Endothelial cell of umbilical vein (primary cell): Measurements from ENCODE around the gene LTBP1. TPM values are rescaled to one million over a fixed set of nuclear protein-coding genes. Genes with fewer than 3 reads are reported as not detected.

ENCODE experiments used
- BruUV-seq: library from RNA; stranded (reverse); fragments of 400-500 nt; replicated peaks from 2 replicates; lab custom pipeline; 2021; lab: Mats Ljungman, UMichigan
- CTCF ChIA-PET: fragments of 300-600, 350-600 bp; sonication (Branson Sonifier 250); formaldehyde crosslinking; loops from one replicate; lab custom pipeline; 2021; ENCODE audit warnings: antibody characterized with exemption, inconsistent platforms; lab: Charles Lee
- POLR2A ChIA-PET: fragments of 300-600, 350-600 bp; sonication (Branson Sonifier 250); formaldehyde crosslinking; loops from one replicate; lab custom pipeline; 2021; ENCODE audit warnings: antibody characterized with exemption, inconsistent platforms; lab: Charles Lee
- DNase-seq: peaks from one replicate; pipeline ENCODE4 v3.0.0-alpha.2; 2011; ENCODE audit warnings: low read depth, low spot score
- FAIRE-seq: peaks from 2 replicates; lab custom pipeline; 2011; peaks lifted over from hg19 to GRCh38; lab: Jason Lieb, UNC
- H2AFZ ChIP-seq: 2 replicates; pipeline ENCODE4 v1.6.0; 2012; ENCODE audit warnings: low read depth, low read length, control low read depth, inconsistent platforms
- H3K27ac ChIP-seq: 2 replicates; pipeline ENCODE4 v1.5.1; 2011; ENCODE audit warnings: low read depth, mild to moderate bottlenecking, control low read depth, low read length, moderate library complexity; ENCODE audit not compliant: insufficient read depth
- H3K27me3 ChIP-seq, 2 experiments: 2 replicates each; pipeline versions ENCODE4 v1.6.0 to v1.6.1; 2011; ENCODE audit warnings: low read length in 2 of 2, mixed read lengths in 1 of 2; ENCODE audit not compliant: control insufficient read depth in 2 of 2, insufficient read depth in 2 of 2
- H3K36me3 ChIP-seq, 2 experiments: 2 replicates in 1 of 2; 3 replicates in 1 of 2; pipeline ENCODE4 v1.5.1; 2011; ENCODE audit warnings: low read length in 2 of 2, mild to moderate bottlenecking in 1 of 2, moderate library complexity in 1 of 2; ENCODE audit not compliant: control insufficient read depth in 2 of 2, insufficient read depth in 2 of 2; ENCODE audit errors: extremely low read depth in 1 of 2
- H3K4me1 ChIP-seq: 3 replicates; pipeline ENCODE4 v1.5.1; 2011; ENCODE audit warnings: mild to moderate bottlenecking, low read length; ENCODE audit not compliant: control insufficient read depth, insufficient read depth; ENCODE audit errors: extremely low read depth
- H3K4me2 ChIP-seq: 2 replicates; pipeline ENCODE4 v1.6.1; 2011; ENCODE audit warnings: low read length, control low read depth, mixed read lengths; ENCODE audit not compliant: insufficient read depth
- H3K4me3 ChIP-seq, 3 experiments: fragments of 200-600 bp in 1 of 3; sonication (generic), shearing (Covaris generic) in 1 of 3; replicated peaks in 1 of 3; 2 replicates each; pipeline ENCODE4 v1.5.1; 2011 to 2016; ENCODE audit warnings: control low read depth in 3 of 3, low read length in 3 of 3, mild to moderate bottlenecking in 2 of 3, inconsistent platforms in 1 of 3, low read depth in 1 of 3, moderate library complexity in 1 of 3; ENCODE audit not compliant: insufficient read depth in 1 of 3
- H3K79me2 ChIP-seq: 2 replicates; pipeline ENCODE4 v1.6.0; 2012; ENCODE audit warnings: low read length, inconsistent platforms; ENCODE audit not compliant: control insufficient read depth, insufficient read depth
- H3K9ac ChIP-seq: replicated peaks from 2 replicates; pipeline ENCODE3; 2011; ENCODE audit warnings: low read length, control low read depth; ENCODE audit not compliant: insufficient read depth; ENCODE audit errors: extremely low read depth
- H3K9me1 ChIP-seq: replicated peaks from 3 replicates; pipeline ENCODE4 v1.6.0; 2011; ENCODE audit warnings: mild to moderate bottlenecking, low read length; ENCODE audit not compliant: control insufficient read depth, insufficient read depth; ENCODE audit errors: extremely low read depth
- H3K9me3 ChIP-seq: replicated peaks from 2 replicates; pipeline ENCODE4 v1.5.1; 2012; ENCODE audit warnings: low read length, inconsistent platforms; ENCODE audit not compliant: control insufficient read depth, insufficient read depth
- H4K20me1 ChIP-seq: replicated peaks from 2 replicates; pipeline ENCODE3; 2011; ENCODE audit warnings: mild to moderate bottlenecking, low read length; ENCODE audit not compliant: control insufficient read depth, insufficient read depth; ENCODE audit errors: extremely low read depth
- CTCF ChIP-seq, 2 donors: IDR thresholded peaks; 1 replicate in 1 of 2; 2 replicates in 1 of 2; pipeline ENCODE4 v1.5.1; 2011; ENCODE audit warnings: low read length in 2 of 2, mild to moderate bottlenecking in 2 of 2, moderate library complexity in 2 of 2, control low read depth in 1 of 2, inconsistent platforms in 1 of 2, low read depth in 1 of 2; ENCODE audit not compliant: insufficient read depth in 1 of 2; ENCODE audit errors: extremely low read depth in 1 of 2
- EZH2 ChIP-seq: IDR thresholded peaks from 2 replicates; pipeline ENCODE4 v1.6.1; 2012; ENCODE audit warnings: borderline replicate concordance, low read depth, mild to moderate bottlenecking, moderate library complexity, low read length, inconsistent platforms; ENCODE audit not compliant: severe bottlenecking
- FOS ChIP-seq: IDR thresholded peaks from 2 replicates; pipeline ENCODE4 v1.6.1; 2011; ENCODE audit warnings: mild to moderate bottlenecking, low read length, moderate library complexity, borderline replicate concordance; ENCODE audit not compliant: insufficient read depth
- GATA2 ChIP-seq: IDR thresholded peaks from 2 replicates; pipeline ENCODE4 v1.7.0; 2011; ENCODE audit warnings: low read depth, mild to moderate bottlenecking, moderate library complexity, mixed read lengths, low read length; ENCODE audit not compliant: insufficient read length, insufficient read depth
- JUN ChIP-seq: IDR thresholded peaks from 2 replicates; pipeline ENCODE4 v1.6.1; 2011; ENCODE audit warnings: borderline replicate concordance, low read depth; ENCODE audit not compliant: insufficient read length, insufficient read depth
- MAX ChIP-seq: IDR thresholded peaks from 2 replicates; pipeline ENCODE4 v1.6.1; 2011; ENCODE audit not compliant: insufficient read depth, insufficient read length
- MYC ChIP-seq: IDR thresholded peaks from one replicate; pipeline ENCODE4 v1.6.1; 2011; ENCODE audit warnings: mild to moderate bottlenecking, low read depth, low read length
- POLR2A ChIP-seq: IDR thresholded peaks from 2 replicates; pipeline ENCODE4 v1.6.1; 2012; ENCODE audit warnings: low read depth, mild to moderate bottlenecking, control low read depth, low read length
- POLR2AphosphoS5 ChIP-seq: IDR thresholded peaks from 2 replicates; pipeline ENCODE4 v1.6.1; 2012; ENCODE audit warnings: low read depth, mild to moderate bottlenecking, control low read depth, low read length, moderate library complexity; ENCODE audit not compliant: insufficient read depth
- dilution Hi-C: fragments of 300-500 bp; cut with MboI; formaldehyde crosslinking; loops from one replicate; pipeline ENCODE4 v1.15.0; 2019; ENCODE audit warnings: low sequenced_read_pairs; ENCODE audit not compliant: extremely low pct_ligation_motif_present
- intact Hi-C: fragments of 100-400 bp; cut with micrococcal nuclease; formaldehyde crosslinking; loops from one replicate; pipeline ENCODE4 v1.10.0; 2022
- polyA plus RNA-seq, 4 experiments: library from polyadenylated mRNA; depleted of rRNA in 3 of 4; stranded (reverse) in 3 of 4; unstranded in 1 of 4; fragments of >200 nt; gene quantifications; 2 replicates each; pipeline versions ENCODE4 v1.2.1 to v1.2.3, GENCODE V29; 2011 to 2012; ENCODE audit warnings: missing spikeins in 1 of 4
- total RNA-seq: library from RNA; stranded (reverse); gene quantifications from 2 replicates; pipeline ENCODE4 v1.2.3, GENCODE V29; 2021

LTBP1 gene
- total and polyA plus RNA-seq, 2 donors (not counting 3 experiments of a cell fraction or from before 2014, with no cell fraction given) = 57.4 to 68.2 TPM

- no peak overlapping the region for H3K4me2 ChIP-seq
- FAIRE-seq (no peak), DNase-seq (no peak)
- H3K27me3 ChIP-seq = no peaks in the 10 kb centered on the region
- H3K9me3 ChIP-seq = no peaks in the 10 kb centered on the region
- BruUV-seq = no TSS peak
- no peak overlapping the region for H3K9ac ChIP-seq
- intact Hi-C loops (no loop called here), dilution Hi-C loops (no loop called here)
- no peaks in the 10 kb centered on the region for H4K20me1 ChIP-seq
- ChIA-PET CTCF (interaction anchor here (1.1 kb wide), 1 partner anchor 128 kb away, joined by 3 read pairs; no protein-coding TSS in a partner anchor), POLR2A (no interaction called here)
- no peak overlapping the region for H3K27ac ChIP-seq
- no peaks in the 10 kb centered on the region for H3K4me1 ChIP-seq
- H2AFZ ChIP-seq = no peak overlapping the region
- no peaks in the 10 kb centered on the region for H3K9me1 ChIP-seq
- no peaks in the 10 kb centered on the region for H3K79me2 ChIP-seq
- no peak for TF ChIP-seq JUN
- TF ChIP-seq FOS = no peak
- TF ChIP-seq MYC = no peak
- TF ChIP-seq POLR2AphosphoS5 = no peak
- no peak for TF ChIP-seq EZH2
- no peak for TF ChIP-seq CTCF (IDR thresholded peaks at IDR 0.05; ENCODE audit: extremely low read depth in 1 of 2, insufficient read depth in 1 of 2, low read depth in 1 of 2, low read length in 2 of 2)
- TF ChIP-seq POLR2A = no peak
- TF ChIP-seq MAX = no peak
- no peak for TF ChIP-seq GATA2
- H3K36me3 ChIP-seq = peaks cover 0 to 3% of the 10 kb centered on the region in 2 experiments
- no peak overlapping the region for H3K4me3 ChIP-seq
These were observed 315.3 kb downstream of the LTBP1 start for GRCh38 chr2:33262097-33262496.
